ENCODE data around the gene VPS4A.

DNA sequence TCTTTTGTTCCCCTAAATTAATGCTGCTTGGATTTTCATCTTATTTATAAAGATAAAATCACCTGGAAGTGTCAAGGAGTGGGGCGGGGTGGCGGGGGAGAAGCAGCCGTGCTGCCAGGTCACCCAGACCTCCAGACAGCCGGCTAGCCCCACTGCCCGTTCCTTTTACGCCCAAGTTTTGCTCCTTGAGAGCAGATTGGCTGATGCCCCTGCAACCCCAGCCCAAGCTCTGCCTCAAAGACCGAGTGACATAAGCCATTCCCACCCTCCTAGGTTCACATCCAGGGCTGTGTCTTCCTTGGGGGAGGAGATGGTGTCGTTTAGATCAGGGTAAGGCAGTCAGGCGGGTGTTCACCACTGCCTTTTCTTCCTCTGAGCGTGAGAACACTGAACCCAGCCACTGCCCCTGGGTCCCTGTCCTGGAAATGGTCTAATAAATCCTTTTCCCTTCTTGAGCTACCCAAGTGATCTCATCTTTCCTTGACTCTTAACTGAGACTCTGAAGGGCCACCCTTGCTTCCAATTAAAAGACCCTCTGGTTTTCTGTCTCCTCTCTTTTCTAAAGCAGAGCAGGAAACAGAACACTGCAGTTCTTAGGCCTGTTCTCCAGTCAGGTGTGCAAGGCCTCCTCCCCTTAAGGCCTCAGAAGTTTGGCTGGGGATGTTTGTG lies 13.6 kb downstream of the VPS4A start:
- TF ChIP-seq, protein P1, sequence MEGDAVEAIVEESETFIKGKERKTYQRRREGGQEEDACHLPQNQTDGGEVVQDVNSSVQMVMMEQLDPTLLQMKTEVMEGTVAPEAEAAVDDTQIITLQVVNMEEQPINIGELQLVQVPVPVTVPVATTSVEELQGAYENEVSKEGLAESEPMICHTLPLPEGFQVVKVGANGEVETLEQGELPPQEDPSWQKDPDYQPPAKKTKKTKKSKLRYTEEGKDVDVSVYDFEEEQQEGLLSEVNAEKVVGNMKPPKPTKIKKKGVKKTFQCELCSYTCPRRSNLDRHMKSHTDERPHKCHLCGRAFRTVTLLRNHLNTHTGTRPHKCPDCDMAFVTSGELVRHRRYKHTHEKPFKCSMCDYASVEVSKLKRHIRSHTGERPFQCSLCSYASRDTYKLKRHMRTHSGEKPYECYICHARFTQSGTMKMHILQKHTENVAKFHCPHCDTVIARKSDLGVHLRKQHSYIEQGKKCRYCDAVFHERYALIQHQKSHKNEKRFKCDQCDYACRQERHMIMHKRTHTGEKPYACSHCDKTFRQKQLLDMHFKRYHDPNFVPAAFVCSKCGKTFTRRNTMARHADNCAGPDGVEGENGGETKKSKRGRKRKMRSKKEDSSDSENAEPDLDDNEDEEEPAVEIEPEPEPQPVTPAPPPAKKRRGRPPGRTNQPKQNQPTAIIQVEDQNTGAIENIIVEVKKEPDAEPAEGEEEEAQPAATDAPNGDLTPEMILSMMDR (IDR thresholded peaks at IDR 0.05) = no peak
- TF ChIP-seq SIN3A (IDR thresholded peaks at IDR 0.05; ENCODE audit: borderline replicate concordance, insufficient read depth, low read depth, low read length) = no peak
- TF ChIP-seq POLR2AphosphoS5 (IDR thresholded peaks at IDR 0.05; ENCODE audit: low read depth, low read length) = no peak
